Measurements from ENCODE around the gene ART3.
A peak's percentile ranks its signal among the peaks of the same experiment; 100 is the strongest.

ART3 gene

GRCh38 chr4:76061421-76061820 lies 13.1 kb upstream of the ART3 start:
- no peak for FAIRE-seq
- no peak for DNase-seq (ENCODE audit: insufficient read length, low spot score)
- no peak for TF ChIP-seq CTCF (IDR thresholded peaks at IDR 0.05; ENCODE audit: insufficient read depth, missing control alignments)

- FAIRE-seq = no peak
- no peak for DNase-seq (ENCODE audit: insufficient read length, low spot score)
- no peak for TF ChIP-seq CTCF (IDR thresholded peaks at IDR 0.05; ENCODE audit: insufficient read depth, missing control alignments)
Observed at GRCh38 chr4:76061982-76062381, 12.5 kb upstream of the ART3 start.

GRCh38 chr4:76066546-76066945 lies 8.0 kb upstream of the ART3 start:
- no peak for TF ChIP-seq CTCF (IDR thresholded peaks at IDR 0.05; ENCODE audit: insufficient read depth, missing control alignments)
- DNase-seq (ENCODE audit: insufficient read length, low spot score) = no peak
- FAIRE-seq = no peak

GRCh38 chr4:76067652-76068286 lies 6.7 kb upstream of the ART3 start:
- FAIRE-seq (peak; percentile 80), DNase-seq (ENCODE audit: insufficient read length, low spot score) (peak; percentile 22)
- peak; percentile 92 for TF ChIP-seq CTCF (IDR thresholded peaks at IDR 0.05; ENCODE audit: insufficient read depth, missing control alignments)

GRCh38 chr4:76072760-76073159 lies 1.7 kb upstream of the ART3 start:
- DNase-seq (ENCODE audit: insufficient read length, low spot score) = peak; percentile 20

GRCh38 chr4:76074993-76075600 lies 588 bp downstream of the ART3 start:
- FAIRE-seq (no peak), DNase-seq (ENCODE audit: insufficient read length, low spot score) (no peak)
- no peak for TF ChIP-seq CTCF (IDR thresholded peaks at IDR 0.05; ENCODE audit: insufficient read depth, missing control alignments)

More at GRCh38 chr4:76072760-76073159, 1.7 kb upstream of the ART3 start:
- FAIRE-seq = no peak
- TF ChIP-seq CTCF (IDR thresholded peaks at IDR 0.05; ENCODE audit: insufficient read depth, missing control alignments) = no peak

GRCh38 chr4:76078033-76078613 lies 3.6 kb downstream of the ART3 start:
- DNase-seq (ENCODE audit: insufficient read length, low spot score) (no peak), FAIRE-seq (no peak)
- TF ChIP-seq CTCF (IDR thresholded peaks at IDR 0.05; ENCODE audit: insufficient read depth, missing control alignments) = no peak
